Stomach (tissue), 4 donors: ENCODE measurements around the gene TMEM74B.

ENCODE experiments used
- EP300 ChIP-seq: sonication (generic); formaldehyde crosslinking; IDR thresholded peaks from one replicate; pipeline ENCODE4 v1.6.1; 2017; ENCODE audit warnings: antibody characterized with exemption
- POLR2A ChIP-seq, 4 donors: fragments of 450-650 bp; IDR thresholded peaks; one replicate each; pipeline ENCODE4 v1.6.1; 2016; ENCODE audit warnings: antibody characterized with exemption in 4 of 4, control low read depth in 2 of 4, mild to moderate bottlenecking in 1 of 4, moderate library complexity in 1 of 4
- POLR2AphosphoS5 ChIP-seq, 3 donors: sonication (generic); formaldehyde crosslinking; IDR thresholded peaks; one replicate each; pipeline ENCODE4 v1.6.1; 2016; ENCODE audit warnings: antibody characterized with exemption in 3 of 3
- TF ChIP-seq, protein P1 (sequence below), 7 experiments: fragments of 450-650 bp in 4 of 7; fragments of 200-600 bp in 3 of 7; sonication (generic) in 3 of 7; IDR thresholded peaks; one replicate each; pipeline ENCODE4 v1.5.1; 2016 to 2019; ENCODE audit warnings: antibody characterized with exemption in 7 of 7, control low read depth in 2 of 7, mild to moderate bottlenecking in 1 of 7

DNA sequence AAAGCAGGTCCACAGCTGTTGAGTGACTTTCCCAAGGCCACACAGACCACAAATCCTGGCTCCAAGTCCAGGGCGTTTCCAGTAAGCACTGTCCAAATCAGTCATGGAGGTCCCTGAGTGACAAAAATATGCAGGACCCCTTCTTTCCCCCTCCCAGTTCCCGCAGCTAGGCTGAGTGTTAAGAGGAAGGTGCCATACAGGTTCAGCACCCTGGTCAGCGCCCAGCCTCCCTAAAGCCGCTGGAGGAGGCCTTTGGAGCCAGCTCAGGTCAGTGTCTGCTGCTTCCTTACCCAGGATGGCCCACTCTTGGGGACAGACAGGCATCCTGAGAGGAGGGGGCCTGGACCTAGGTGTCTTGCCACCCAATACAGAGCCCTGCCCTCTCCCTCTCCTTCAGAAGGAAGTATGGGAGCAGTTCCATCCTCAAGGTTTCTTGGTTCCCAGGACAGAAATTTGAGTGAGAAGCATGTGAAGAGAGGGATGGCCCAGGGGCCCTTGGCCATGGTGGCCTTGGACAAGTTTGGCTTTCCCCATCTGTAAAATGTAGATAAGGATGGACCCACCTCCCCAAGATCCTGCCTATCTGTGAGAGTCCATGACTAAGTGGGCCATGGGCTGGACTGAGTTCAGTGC is 13.2 kb downstream of the TMEM74B start:
- no peak for TF ChIP-seq POLR2AphosphoS5 (IDR thresholded peaks at IDR 0.05)
- TF ChIP-seq, protein P1, sequence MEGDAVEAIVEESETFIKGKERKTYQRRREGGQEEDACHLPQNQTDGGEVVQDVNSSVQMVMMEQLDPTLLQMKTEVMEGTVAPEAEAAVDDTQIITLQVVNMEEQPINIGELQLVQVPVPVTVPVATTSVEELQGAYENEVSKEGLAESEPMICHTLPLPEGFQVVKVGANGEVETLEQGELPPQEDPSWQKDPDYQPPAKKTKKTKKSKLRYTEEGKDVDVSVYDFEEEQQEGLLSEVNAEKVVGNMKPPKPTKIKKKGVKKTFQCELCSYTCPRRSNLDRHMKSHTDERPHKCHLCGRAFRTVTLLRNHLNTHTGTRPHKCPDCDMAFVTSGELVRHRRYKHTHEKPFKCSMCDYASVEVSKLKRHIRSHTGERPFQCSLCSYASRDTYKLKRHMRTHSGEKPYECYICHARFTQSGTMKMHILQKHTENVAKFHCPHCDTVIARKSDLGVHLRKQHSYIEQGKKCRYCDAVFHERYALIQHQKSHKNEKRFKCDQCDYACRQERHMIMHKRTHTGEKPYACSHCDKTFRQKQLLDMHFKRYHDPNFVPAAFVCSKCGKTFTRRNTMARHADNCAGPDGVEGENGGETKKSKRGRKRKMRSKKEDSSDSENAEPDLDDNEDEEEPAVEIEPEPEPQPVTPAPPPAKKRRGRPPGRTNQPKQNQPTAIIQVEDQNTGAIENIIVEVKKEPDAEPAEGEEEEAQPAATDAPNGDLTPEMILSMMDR (IDR thresholded peaks at IDR 0.05): no peak
- TF ChIP-seq POLR2A (IDR thresholded peaks at IDR 0.05): no peak
- TF ChIP-seq EP300: no peak
